ENCODE measurements around the gene PTPRJ.
"Not testable (repeated sequence)": the region's sequence is repeated elsewhere in the genome, so short reads cannot be mapped to it uniquely, and the experiment has no call there.

The PTPRJ gene

DNA sequence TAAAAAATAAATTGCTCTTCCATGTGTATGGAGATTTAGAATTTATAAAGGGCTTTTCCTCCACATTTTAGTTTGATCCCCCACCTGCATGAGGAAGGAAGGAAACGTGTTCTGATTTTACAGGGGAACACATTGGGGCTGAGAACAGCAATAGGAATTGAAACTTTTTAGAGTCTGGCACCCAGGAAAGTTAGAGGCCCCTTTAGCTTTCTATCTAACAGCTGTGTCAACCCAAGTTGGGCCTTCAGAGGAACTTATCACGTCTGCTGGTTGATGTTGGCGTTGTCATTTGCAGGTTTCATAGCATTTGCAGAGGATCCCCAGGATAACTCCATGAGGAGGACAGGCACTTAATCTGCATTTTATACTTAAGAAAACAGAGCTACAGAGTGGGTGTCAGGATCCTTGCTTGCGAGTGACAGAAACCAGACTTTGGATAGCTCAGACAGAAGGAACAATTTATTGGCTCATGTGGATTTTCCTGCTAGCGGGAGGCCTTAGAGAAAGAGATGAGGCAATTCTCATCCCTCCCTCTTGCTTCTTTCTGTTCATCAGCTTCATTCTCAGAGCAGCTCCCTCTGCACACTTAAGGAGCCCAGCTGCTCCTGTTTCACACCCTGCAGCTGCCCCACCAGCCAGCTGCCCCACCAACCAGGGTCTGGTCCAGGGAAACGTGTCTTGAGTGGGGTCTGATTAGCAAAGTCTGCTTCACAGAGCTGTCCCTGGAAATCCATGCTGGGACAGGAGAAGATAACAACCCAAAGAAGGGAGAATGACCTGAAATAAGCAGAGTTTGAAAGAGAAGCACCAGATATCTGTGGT lies 143.8 kb downstream of the PTPRJ start:
- DNase-seq, result no peak

DNA sequence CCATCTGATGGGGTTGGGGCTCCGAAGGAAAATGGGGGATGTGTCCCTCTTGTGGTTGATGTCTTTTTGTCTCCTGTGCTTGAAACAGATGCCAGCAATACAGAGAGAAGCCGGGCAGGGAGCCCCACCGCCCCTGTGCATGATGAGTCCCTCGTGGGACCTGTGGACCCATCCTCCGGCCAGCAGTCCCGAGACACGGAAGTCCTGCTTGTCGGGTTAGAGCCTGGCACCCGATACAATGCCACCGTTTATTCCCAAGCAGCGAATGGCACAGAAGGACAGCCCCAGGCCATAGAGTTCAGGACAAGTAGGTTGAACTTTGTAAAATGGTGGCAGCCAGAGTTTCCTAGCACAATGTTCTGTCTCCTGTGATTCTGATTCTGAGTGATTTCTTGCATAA lies 144.5 kb downstream of the PTPRJ start:
- DNase-seq, result no peak

DNA sequence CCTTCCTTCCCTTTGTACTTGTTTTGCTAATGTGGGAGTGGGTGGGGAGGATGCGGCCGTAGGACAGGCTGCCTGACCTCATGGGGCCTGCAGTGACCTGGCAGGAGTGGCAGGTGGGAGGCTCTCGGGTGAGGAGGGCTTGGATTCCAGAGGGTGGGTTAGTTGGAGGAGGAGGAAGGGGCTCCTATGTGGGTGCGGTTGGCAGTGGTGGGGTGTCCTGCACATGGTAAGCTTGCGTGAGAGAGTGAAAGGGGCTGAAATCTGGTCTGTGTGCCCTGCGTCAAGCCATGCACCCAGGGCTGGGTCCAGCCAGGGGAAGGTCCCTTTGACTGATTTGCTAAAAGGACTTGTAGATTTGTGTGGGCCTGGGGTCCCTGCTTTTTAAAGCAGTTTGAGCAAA lies 145.5 kb downstream of the PTPRJ start:
- DNase-seq, result no peak

DNA sequence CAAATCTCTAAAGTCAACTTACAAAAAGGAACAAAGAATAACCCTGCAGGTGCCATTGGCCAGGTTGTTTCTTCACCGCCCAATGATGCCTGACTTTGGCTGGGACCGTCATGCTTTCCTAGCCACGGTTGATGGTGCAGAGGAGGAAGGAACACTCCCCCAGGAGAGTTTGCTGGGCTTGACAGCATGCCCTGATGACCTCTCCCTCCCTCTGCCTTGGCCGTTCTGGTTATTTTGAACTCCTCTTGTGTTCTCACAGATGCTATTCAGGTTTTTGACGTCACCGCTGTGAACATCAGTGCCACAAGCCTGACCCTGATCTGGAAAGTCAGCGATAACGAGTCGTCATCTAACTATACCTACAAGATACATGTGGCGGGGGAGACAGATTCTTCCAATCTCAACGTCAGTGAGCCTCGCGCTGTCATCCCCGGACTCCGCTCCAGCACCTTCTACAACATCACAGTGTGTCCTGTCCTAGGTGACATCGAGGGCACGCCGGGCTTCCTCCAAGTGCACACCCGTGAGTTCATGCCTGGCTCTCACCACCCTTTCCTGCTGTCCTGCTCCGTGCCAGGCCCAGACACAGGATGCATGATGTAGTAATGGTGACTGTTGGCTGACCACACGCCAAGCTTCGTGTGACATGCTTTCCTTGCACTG lies 147.3 kb downstream of the PTPRJ start:
- no peak for DNase-seq

DNA sequence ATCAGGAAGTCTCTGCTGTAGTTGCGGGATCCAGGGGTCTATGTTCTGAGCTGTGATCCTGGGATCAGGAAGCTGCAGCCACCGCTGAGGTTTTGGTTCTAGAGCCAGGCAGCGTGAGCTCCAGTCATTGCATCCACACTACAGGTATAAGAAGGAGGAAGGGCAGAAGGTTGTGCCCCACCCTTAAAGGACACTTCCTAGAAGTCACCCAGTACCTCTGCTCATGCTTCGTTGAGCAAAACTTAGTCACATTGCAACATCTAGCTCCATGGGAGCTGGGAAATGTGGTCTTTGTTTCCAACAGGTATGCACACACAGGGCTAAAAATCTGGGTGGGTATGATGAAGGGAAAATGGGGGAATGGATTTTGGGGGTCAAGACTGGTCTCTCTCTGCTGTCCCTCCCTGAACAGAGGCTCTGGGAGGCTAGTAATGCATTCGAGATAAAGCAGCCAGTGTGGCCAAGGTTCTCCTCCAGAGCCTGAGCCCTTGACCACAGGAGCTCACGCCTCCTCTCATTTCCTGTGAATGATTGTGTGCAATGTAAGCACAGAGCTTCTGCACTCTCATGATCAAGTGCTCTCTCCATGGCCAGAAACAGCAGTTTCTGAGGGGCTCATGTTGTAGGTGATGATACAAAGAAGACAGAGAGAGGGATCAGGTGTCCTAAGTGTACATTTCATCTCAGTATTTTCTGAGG lies 149.5 kb downstream of the PTPRJ start:
- no peak for DNase-seq

DNA sequence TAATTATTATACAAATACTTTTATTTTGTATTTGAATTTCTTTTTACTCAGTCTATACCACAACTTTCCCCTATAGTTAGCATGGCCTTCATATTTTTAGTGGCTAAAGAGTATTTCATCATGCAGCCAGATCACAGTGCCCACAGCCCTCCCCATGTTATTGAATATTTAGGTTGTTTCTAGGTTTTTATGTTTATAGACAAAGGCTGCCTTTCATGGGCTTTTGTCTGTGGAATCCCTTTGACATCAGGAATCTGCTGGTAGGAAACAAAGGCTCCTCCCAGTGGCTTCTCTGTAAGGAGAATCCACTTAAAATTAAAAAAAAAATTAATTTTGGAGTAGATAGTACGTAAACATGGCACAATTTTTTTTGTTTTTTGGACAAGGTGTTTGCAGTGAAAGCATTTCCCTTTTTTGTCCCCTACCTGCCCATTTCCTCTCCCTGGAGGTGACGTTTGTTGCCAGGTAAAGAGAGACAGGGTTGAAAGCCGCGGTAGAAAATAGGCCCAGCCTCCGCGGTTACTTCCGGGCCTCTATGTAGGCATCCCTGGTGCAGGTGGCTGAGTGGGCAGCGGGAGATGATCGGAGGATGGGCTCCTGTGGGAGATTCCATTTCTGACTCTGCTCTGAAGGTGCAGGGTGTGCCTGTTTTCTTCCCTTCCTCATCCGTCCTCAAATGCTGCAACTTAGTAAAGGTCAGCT lies 154.0 kb downstream of the PTPRJ start:
- no peak for DNase-seq

DNA sequence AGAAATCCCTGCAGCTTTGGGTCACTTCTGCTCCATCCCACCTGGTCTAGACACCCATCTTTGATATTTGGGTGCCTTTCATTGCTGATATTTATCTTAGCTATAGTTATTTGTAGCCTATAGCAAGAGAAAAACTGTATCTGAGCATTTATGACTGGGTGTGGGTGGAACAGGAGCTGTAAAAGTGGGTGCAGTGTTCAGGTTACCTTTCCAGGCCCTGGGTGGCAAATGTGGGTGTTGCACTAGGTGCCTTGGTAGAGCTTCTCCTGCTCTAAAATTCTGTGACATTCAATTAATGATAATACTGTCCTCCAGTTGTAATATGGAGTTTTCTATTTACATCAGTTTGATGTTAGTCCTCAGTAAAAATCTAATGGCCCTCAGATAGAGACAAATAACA lies 157.9 kb downstream of the PTPRJ start:
- no peak for DNase-seq

DNA sequence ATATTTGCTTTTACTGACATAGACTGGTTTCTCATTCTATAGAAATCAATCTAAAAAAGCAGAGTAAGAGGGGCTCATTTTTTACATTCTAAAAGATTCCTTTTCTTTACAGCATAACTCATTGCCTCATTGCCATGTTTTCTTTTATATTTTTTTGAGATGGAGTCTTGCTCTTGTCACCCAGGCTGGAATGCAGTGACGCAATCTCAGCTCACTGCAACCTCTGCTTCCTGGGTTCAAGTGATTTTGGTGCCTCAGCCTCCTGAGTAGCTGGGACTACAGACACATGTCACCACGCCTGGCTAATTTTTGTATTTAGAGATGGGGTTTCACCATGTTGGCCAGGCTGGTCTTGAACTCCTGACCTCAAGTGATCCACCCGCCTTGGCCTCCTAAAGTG lies 159.5 kb downstream of the PTPRJ start:
- not testable (repeated sequence) for DNase-seq

DNA sequence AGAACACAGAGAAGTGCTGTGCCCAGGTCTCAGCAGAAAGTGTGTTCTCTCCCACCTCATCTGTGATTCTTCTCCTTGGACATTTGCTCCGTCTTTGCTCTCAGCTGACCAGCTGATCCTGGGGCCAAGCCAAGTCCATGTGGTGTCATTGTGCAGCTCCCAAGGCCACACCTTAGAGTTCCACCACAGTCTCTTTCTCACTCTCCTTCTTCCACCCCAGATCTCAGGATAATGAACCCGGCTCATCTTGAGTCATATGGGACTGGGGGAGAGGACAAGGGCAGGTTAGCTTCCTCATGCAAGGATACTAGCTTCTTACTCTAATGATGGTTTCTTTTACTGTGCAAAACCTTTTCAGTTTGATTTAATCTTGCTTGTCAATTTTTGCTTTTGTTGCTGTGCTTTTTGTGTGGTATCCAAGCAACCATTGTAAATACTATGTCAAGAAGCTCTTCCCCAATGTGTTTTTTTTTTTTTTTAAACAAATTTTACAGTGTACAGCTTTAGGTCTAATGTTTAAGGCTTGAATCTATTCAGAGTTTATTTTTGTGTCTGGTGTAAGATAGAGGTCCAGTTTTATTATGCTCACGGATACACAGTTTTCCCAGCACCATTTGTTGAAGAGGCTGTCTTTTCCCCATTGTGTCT lies 161.2 kb downstream of the PTPRJ start:
- DNase-seq, result no peak

DNA sequence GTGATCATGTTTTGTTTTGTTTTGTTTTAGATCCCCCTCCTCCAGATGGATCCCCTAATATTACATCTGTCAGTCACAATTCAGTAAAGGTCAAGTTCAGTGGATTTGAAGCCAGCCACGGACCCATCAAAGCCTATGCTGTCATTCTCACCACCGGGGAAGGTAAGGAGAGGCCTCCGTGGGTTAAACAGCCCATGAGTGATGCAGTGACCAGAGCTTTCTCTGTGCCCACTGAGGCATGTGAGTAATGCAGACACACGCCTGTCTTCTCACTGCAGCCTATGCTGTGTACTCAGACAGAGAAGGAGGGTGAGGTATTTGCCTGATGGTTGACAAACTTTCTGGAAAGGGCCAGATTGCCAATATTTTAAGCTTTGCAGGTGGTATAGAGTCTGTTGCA lies 162.5 kb downstream of the PTPRJ start:
- no peak for DNase-seq

DNA sequence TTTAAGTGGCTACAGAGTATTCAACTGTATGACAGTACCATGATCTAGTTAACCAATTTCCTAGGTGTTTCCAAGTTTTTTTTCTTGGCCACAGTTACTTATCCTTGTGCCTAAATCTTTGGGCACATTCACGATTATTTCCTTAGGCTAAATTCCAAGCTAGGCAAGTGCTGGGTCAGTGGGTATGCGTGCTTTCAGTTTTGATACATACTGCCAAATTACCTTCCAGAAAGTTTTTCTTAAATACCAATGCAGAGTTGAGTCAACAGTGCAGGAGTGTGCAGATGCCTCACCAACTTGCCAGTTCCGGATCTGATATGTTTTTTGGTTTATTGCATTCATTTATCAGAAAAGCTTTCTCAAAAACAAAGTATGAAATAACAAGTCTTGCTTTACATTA lies 168.4 kb downstream of the PTPRJ start:
- DNase-seq, result no peak

DNA sequence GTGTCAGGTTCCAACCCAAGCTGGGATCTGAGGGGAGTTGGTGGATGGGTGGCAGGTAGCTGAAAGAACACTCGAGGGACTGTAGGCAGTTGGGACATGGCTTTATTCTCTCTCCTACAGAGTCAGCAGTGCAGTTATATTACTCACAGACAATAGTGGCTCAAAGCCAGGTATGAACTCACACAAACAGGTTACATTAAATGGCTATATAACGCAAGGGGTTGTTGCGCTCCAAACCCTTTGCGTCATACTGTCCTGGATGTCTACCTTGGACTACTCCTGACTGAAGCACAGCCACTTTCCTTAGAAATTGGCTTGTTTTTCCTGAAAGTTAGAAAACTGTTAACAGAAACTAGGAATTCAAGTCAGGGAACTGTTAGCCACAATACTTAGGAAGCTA lies 169.9 kb downstream of the PTPRJ start:
- DNase-seq, result no peak

DNA sequence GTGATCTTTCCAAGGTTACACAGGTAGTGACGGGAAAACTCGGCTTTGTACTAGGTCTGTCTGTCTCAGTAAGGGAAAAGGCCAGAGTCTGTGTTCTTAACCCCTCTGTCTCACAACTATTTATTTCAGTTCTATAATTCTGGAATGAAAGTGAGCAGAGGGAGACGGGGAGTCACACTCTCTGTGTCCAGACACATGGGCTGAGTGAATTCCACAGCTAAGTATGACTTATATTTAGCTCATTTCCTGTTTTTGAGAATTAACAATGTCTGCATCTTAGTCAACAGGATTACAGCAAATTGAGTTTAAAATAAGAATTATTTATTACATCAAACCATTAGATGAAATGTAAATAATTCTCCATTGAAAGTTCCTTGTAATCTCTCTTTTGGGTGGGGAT lies 173.8 kb downstream of the PTPRJ start:
- no peak for DNase-seq

DNA sequence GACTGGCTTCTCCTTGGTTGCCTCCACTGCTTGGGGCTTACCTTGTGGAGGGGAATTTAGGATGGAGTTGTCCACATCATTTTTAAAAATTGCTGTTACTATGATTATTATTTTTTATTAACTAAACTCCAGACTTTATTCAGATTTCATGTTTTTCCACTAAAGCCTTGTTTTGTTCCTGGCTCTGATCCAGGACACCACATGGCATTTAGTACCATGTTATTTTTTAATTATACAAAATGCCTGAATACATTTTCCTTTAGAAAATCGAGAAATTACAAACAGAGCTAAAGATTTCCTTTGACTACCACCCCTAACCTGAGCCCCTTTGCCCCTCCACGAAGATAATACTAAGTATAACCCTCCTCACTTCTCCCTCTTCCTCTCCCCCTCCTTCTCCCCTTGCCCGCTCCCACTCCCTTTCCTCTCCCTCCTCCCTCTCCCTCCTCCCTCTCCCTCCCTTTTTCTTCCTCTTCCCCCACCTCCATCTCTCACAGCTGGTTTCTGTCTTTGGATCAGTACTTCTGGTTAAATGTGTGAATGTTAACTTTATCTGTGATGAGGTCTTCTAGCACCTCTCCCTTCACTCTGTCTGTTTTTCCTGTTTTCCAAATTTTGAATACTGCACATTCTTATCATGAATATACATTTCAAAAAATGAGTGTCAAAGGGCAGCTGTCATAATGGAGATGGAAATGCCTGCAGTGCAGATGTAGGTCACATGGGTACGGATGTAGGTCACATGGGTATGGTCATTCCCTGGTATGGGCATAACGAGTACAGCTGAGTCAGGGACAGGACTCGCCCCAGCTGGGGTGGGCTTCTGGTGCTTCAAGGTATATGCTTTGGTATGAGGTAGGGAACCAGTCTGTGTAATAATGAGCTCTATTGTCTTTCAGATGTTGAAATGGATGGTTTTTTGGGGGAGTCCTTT lies 181.9 kb downstream of the PTPRJ start:
- DNase-seq, result no peak

DNA sequence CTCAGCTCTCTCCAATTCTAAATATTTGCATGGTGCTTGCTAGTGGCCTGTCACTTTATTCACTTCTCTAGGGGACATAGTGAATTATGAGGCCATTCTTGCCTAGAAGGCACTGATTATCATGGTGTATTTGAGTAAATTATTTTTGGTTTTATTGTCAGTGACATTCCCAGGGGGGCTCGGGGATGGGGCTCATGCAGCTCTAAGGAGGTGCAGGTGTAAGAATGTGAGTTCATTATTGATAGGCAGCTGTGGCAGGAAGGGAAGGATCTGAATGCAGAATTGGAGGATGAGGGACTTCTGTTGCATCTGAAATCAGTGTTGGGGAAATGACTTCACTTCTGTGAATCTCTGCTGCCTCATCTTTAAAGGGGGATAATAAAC lies 182.5 kb downstream of the PTPRJ start:
- no peak for DNase-seq

DNA sequence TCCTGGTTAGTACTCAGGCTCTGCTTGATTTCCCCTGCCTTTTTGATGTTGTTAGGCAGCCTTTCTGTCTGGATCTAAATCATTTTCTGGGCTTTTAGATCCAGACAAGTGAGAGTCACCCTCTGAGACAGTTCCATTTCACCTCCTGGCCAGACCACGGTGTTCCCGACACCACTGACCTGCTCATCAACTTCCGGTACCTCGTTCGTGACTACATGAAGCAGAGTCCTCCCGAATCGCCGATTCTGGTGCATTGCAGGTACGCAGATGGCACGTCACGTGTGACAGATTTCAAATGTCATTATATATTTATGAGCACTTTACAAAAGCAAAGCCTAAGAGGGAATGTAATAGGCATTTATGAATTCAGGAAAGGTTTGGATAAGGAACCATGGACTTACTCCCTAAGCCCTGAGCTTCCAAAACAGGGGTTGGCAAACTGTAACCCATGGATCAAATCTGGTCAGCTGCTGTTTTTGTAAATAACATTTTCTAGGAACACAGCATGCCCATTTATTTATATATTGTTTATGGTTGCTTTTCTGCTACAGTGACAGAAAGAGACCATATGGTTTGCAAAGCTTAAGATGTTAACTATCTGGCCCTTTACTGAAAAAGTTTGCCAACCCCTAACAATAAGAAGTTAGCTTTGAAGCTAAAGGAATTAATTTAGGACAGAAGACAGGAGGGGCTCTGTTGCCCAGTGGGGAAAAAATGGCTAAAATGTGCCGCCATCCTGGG lies 183.2 kb downstream of the PTPRJ start:
- DNase-seq, result no peak

DNA sequence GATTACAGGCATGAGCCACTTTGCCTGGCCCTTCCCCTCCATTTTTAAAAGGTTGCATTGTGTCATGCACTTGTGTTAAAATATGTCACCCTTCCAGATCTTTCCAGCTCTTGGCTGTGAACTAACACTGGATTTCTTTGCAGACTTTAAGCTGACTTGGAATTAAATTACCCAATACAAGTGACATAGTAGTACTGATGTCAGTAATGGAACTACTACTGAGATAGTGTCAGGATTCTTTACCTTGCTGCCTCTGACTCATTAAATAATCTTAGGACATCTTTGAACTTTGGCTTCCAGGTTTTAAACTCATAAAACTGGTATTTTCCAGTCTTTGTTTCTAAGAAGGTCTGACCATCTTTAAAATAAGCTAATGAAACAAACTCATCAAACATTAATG lies 184.5 kb downstream of the PTPRJ start:
- no peak for DNase-seq

DNA sequence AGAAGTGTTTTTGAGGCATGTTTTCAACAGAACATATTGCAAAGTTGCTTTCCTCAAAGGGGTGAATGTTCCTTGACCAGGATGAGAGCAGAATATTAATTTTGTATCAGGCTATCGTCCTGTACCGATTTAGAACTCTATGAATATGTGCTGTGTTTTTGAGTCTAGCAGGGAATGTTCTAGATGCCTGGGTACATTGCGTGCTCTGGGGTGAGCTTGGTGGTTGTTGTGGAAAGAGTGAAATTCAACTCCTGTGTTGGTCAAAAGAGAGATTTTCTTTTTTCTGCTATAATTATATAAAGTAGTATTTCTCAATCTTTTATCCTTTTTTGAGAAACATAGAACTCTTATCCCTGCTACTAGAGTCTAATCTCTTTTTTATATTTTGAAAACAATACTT lies 185.1 kb downstream of the PTPRJ start:
- DNase-seq, result no peak

DNA sequence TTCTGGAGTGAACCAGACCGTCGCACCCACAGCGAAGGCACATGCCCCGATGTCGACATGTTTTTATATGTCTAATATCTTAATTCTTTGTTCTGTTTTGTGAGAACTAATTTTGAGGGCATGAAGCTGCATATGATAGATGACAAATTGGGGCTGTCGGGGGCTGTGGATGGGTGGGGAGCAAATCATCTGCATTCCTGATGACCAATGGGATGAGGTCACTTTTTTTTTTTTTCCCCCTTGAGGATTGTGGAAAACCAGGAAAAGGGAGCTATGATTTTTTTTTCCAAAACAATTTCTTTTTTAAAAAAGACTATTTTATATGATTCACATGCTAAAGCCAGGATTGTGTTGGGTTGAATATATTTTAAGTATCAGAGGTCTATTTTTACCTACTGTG lies 187.0 kb downstream of the PTPRJ start:
- no peak for DNase-seq

DNA sequence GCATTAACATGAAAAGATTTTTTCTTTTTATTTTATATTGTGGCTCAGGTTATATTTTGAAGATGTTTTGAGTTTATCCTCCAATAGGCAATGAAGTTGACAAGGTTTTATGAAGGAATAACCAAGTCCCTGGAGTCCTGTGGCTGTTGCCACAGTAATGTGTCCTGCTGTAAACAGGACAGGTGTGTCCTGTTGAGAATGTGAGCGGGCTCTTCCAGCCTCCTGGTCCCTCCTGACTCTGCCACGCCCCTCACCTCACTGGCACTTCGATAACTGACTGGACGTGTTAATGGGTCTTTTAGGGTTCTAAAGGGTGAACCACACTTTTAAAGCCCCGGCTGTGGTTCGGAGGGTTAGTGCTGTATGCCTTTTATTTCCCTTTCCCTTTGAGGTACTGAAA lies 188.5 kb downstream of the PTPRJ start:
- DNase-seq, result no peak

DNA sequence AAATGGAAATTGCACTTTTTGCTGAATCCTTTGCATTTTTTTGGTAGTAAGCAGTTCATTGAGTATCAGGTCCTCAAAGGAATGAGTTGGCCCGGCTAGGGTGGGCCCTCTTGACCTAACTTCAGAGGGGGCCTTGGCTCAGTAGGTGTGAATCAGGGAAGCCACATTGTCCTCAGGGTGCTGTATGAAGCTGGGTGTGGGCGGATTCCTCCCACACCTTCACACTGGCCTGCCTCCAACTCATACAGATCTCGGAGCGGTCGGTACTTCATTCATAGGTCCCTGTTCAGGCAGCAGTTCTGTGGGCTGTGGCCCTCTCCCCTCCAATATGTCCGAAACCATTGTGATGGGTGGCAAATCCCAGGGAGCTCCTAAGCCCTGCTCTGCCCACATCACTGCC lies 188.9 kb downstream of the PTPRJ start:
- no peak for DNase-seq

All from activated gamma-delta T cell (primary cell).